A673 (cell line): ENCODE measurements around the gene CTNNBL1. TPM values are rescaled to one million over a fixed set of nuclear protein-coding genes. Genes with fewer than 3 reads are reported as not detected.

ENCODE experiments used
- Bru-seq: library from RNA; stranded (reverse); fragments of 400-500 nt; gene quantifications from one replicate; lab custom pipeline; 2021; lab: Mats Ljungman, UMichigan
- BruChase-seq, 2 experiments: library from RNA; stranded (reverse); fragments of 400-500 nt; gene quantifications; one replicate each; lab custom pipeline; 2021; lab: Mats Ljungman, UMichigan
- BruUV-seq: library from RNA; stranded (reverse); fragments of 400-500 nt; replicated peaks from 2 replicates; lab custom pipeline; 2021; lab: Mats Ljungman, UMichigan
- CTCF ChIA-PET: fragments of 300-600 bp; sonication (Branson Sonifier 250); formaldehyde crosslinking; loops from one replicate; lab custom pipeline; 2022; ENCODE audit warnings: antibody characterized with exemption; lab: Charles Lee
- POLR2A ChIA-PET: fragments of 300-600 bp; sonication (Branson Sonifier 250); formaldehyde crosslinking; loops from one replicate; lab custom pipeline; 2022; ENCODE audit warnings: antibody characterized with exemption; ENCODE audit not compliant: low non-redundant PET; lab: Charles Lee
- DNase-seq: peaks from one replicate; pipeline ENCODE4 v3.0.0-alpha.2; 2015; ENCODE audit warnings: low spot score
- H3K27ac ChIP-seq: fragments of 200-600 bp; sonication (generic); 2 replicates; pipeline ENCODE4 v1.5.1; 2016; ENCODE audit warnings: mixed run types, low read depth, mild to moderate bottlenecking, mixed read lengths, antibody characterized with exemption, low read length; ENCODE audit not compliant: poor library complexity, severe bottlenecking
- H3K27me3 ChIP-seq: fragments of 200-600 bp; sonication (generic); replicated peaks from 2 replicates; pipeline ENCODE4 v1.6.1; 2017; ENCODE audit warnings: mixed run types, low read depth, mild to moderate bottlenecking, mixed read lengths, antibody characterized with exemption, low read length; ENCODE audit not compliant: insufficient read depth, poor library complexity
- H3K36me3 ChIP-seq: fragments of 200-600 bp; sonication (generic); 2 replicates; pipeline ENCODE4 v1.6.1; 2016; ENCODE audit warnings: mixed run types, mild to moderate bottlenecking, mixed read lengths, antibody characterized with exemption, low read length; ENCODE audit not compliant: insufficient read depth, poor library complexity, severe bottlenecking
- H3K4me1 ChIP-seq: fragments of 200-600 bp; sonication (generic); 2 replicates; pipeline ENCODE4 v1.6.1; 2017; ENCODE audit warnings: mixed run types, mild to moderate bottlenecking, mixed read lengths, antibody characterized with exemption, low read length; ENCODE audit not compliant: insufficient read depth, poor library complexity, severe bottlenecking
- H3K4me3 ChIP-seq: fragments of 200-600 bp; sonication (generic); 2 replicates; pipeline ENCODE4 v1.5.1; 2016; ENCODE audit warnings: low read depth, mixed run types, mild to moderate bottlenecking, mixed read lengths, low read length; ENCODE audit not compliant: poor library complexity, severe bottlenecking
- H3K9me3 ChIP-seq: fragments of 200-600 bp; sonication (generic); 2 replicates; pipeline ENCODE4 v1.6.1; 2016; ENCODE audit warnings: mixed run types, low read depth, mild to moderate bottlenecking, mixed read lengths, antibody characterized with exemption, low read length; ENCODE audit not compliant: poor library complexity, severe bottlenecking
- CTCF ChIP-seq: fragments of 300-800, 200-600 bp; sonication (generic); conservative IDR thresholded peaks from 2 replicates; pipeline ENCODE4 v1.5.1; 2017; ENCODE audit warnings: low read depth, mild to moderate bottlenecking, antibody characterized with exemption, low read length, moderate library complexity, mixed read lengths
- EZH2 ChIP-seq: fragments of 200-600 bp; sonication (generic); IDR thresholded peaks from 2 replicates; pipeline ENCODE4 v1.6.1; 2017; ENCODE audit warnings: borderline replicate concordance, low read depth, mild to moderate bottlenecking, mixed read lengths, antibody characterized with exemption, low read length; ENCODE audit not compliant: poor library complexity, severe bottlenecking
- intact Hi-C: fragments of 100-400 bp; cut with micrococcal nuclease; formaldehyde crosslinking; loops from one replicate; pipeline ENCODE4 v1.10.0; 2022; ENCODE audit not compliant: unreplicated experiment
- long read RNA-seq: library from polyadenylated mRNA; stranded (forward); transcript quantifications from one replicate; pipeline ENCODE4 v2.0.0, GENCODE V29; 2022
- total RNA-seq: library from RNA; stranded (reverse); gene quantifications from 2 replicates; pipeline ENCODE4 v1.2.3, GENCODE V29; 2021

CTNNBL1 gene
- 88.5 and 99.9 TPM in 2 replicates for total RNA-seq
- Bru-seq, nascent RNA = percentile 79 among the genes with signal in this experiment
- BruChase-seq, experiment 1, labeled RNA remaining after a 2-hour chase = percentile 66 among the genes with signal in this experiment
- percentile 62 among the genes with signal in this experiment for BruChase-seq, experiment 2, labeled RNA remaining after a 6-hour chase
- long read RNA-seq, transcript CTNNBL1-201 (16 exons, 1,925 nt) = major isoform, 191 of 324 reads
- long read RNA-seq, partial matches to known transcripts = 122 of 324 reads
- long read RNA-seq, other reads (novel, unspliced or antisense) = 11 of 324 reads

GRCh38 chr20:37693635-37694626 is at the start of gene CTNNBL1:
TSS of gene CTNNBL1 (plus strand) at chr20:37694030. CDS start at chr20:37694123, 93 bp downstream.
- DNase-seq = peak; percentile 99
- H3K27me3 ChIP-seq = peaks cover 9% of the 10 kb centered on the region
- no peak for TF ChIP-seq EZH2
- no peak for TF ChIP-seq CTCF
- no peaks in the 10 kb centered on the region for H3K4me1 ChIP-seq
- CTCF ChIA-PET = no interaction called here
- H3K4me3 ChIP-seq = peak within 1 kb of the TSS; percentile 65
- POLR2A ChIA-PET = no interaction called here
- no peaks in the 10 kb centered on the region for H3K9me3 ChIP-seq
- no peaks in the 10 kb centered on the region for H3K36me3 ChIP-seq
- no TSS peak for BruUV-seq
- H3K27ac ChIP-seq = peak within 1 kb of the TSS; percentile 27
- intact Hi-C loops = no loop called here

- ChIA-PET POLR2A (no interaction called here), CTCF (no interaction called here)
- Histone ChIP-seq H3K27me3 (peaks cover 68% of the 10 kb centered on the region), H3K4me3 (no peak overlapping the region), H3K9me3 (no peaks in the 10 kb centered on the region), H3K27ac (no peak overlapping the region), H3K4me1 (no peaks in the 10 kb centered on the region), H3K36me3 (no peaks in the 10 kb centered on the region)
- BruUV-seq = no TSS peak
- TF ChIP-seq CTCF (no peak), EZH2 (no peak)
- intact Hi-C loops = no loop called here
- DNase-seq = no peak
Measured at GRCh38 chr20:37644605-37645004, 49.2 kb upstream of the CTNNBL1 start.

GRCh38 chr20:37647946-37648345 is 45.9 kb upstream of the CTNNBL1 start:
- intact Hi-C loops = no loop called here
- no peak for DNase-seq
- Histone ChIP-seq H3K27ac (no peak overlapping the region), H3K4me1 (no peaks in the 10 kb centered on the region), H3K9me3 (no peaks in the 10 kb centered on the region), H3K36me3 (no peaks in the 10 kb centered on the region), H3K4me3 (no peak overlapping the region), H3K27me3 (peaks cover 34% of the 10 kb centered on the region)
- TF ChIP-seq EZH2 (no peak), CTCF (no peak)
- ChIA-PET CTCF (no interaction called here), POLR2A (no interaction called here)
- BruUV-seq = no TSS peak
